B cell (primary cell): ENCODE results near the gene TMEM143.

Experiments
- EZH2 ChIP-seq: IDR thresholded peaks from 2 replicates; pipeline ENCODE4 v1.6.1; 2012; ENCODE audit warnings: borderline replicate concordance, low read depth, mild to moderate bottlenecking, moderate library complexity, low read length; ENCODE audit not compliant: insufficient read depth, poor library complexity, severe bottlenecking
- TF ChIP-seq, protein P1 (sequence below): fragments of 200-600 bp; IDR thresholded peaks from one replicate; pipeline ENCODE4 v1.8.0; 2022; ENCODE audit warnings: antibody characterized with exemption, mild to moderate bottlenecking

DNA sequence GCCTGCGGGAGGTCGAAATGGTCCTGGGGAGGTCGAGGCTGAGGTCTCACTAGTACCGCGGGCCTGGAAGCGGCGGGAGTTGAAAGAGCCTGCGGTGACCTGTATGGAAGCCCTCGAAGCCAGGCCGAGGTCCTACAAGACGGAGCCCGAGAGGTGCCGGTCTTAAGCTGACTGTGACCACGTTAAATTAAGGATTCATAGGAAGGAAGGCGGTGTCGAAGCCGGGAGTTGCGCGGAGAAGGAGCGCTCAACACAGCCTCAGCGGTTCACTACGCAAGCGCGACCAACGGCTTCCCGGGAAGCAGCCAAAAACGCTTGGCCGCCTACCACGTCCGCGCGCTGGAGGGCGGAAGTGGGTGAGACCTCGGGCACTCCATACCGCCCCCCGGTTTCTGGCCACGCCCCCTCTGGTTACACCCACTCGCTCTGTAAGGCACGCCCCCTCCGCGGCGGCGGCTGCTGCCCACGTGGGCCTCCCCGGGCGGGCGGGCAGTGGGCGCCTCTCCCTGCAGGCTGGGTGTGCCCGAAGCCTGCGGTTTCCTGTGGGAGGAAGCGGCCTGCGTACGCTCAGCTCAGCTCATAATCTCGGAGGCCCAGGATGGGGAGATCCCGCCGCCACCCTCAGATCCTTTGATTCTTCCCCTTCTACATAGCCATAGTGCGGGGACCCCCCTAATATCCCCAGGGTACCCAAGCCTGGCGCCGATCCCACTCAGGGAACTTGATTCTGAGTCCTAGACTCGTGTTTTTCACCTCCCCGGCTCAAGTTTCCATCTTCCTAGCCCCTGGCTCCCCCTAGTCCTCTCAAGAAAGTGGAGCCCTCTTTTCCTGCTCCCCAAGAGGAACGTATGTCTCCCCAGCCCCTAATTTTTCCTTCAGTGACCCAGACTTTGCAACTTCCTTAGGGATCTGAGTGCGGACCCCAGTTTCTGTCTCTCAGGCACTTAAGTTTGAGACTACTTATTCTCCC is 41.8 kb downstream of the TMEM143 start:
- TF ChIP-seq, protein P1, sequence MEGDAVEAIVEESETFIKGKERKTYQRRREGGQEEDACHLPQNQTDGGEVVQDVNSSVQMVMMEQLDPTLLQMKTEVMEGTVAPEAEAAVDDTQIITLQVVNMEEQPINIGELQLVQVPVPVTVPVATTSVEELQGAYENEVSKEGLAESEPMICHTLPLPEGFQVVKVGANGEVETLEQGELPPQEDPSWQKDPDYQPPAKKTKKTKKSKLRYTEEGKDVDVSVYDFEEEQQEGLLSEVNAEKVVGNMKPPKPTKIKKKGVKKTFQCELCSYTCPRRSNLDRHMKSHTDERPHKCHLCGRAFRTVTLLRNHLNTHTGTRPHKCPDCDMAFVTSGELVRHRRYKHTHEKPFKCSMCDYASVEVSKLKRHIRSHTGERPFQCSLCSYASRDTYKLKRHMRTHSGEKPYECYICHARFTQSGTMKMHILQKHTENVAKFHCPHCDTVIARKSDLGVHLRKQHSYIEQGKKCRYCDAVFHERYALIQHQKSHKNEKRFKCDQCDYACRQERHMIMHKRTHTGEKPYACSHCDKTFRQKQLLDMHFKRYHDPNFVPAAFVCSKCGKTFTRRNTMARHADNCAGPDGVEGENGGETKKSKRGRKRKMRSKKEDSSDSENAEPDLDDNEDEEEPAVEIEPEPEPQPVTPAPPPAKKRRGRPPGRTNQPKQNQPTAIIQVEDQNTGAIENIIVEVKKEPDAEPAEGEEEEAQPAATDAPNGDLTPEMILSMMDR: no peak
- TF ChIP-seq EZH2: no peak
